Measurements from ENCODE around the gene TCF4.

TCF4 gene

DNA sequence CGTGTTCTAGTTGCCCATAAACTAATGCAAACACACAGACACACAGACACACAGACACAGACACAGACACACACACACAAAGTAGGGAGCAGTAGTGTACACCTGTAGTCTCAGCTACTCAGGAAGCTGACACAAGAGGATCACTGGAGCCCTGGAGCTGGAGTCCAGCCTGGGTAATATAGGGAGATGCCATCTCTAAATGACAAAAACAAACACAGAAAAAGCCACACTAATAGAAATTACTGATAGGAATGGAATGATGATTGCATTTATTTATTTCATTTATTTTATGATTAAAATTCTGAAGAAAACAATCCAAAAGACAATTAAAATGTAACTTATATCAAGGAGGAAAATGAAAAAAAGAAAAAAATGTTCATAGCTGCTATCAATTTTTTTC, 30.8 kb downstream of the TCF4 start:
- H3K27me3 ChIP-seq (ENCODE audit: insufficient read depth, poor library complexity, severe bottlenecking), result no peaks in the 10 kb centered on the region
- H3K4me3 ChIP-seq (replicated peaks; ENCODE audit: insufficient read depth, low read length), result no peak overlapping the region
- no peak for TF ChIP-seq POLR2AphosphoS5 (IDR thresholded peaks at IDR 0.05; ENCODE audit: low read depth)
- TF ChIP-seq, protein P1, sequence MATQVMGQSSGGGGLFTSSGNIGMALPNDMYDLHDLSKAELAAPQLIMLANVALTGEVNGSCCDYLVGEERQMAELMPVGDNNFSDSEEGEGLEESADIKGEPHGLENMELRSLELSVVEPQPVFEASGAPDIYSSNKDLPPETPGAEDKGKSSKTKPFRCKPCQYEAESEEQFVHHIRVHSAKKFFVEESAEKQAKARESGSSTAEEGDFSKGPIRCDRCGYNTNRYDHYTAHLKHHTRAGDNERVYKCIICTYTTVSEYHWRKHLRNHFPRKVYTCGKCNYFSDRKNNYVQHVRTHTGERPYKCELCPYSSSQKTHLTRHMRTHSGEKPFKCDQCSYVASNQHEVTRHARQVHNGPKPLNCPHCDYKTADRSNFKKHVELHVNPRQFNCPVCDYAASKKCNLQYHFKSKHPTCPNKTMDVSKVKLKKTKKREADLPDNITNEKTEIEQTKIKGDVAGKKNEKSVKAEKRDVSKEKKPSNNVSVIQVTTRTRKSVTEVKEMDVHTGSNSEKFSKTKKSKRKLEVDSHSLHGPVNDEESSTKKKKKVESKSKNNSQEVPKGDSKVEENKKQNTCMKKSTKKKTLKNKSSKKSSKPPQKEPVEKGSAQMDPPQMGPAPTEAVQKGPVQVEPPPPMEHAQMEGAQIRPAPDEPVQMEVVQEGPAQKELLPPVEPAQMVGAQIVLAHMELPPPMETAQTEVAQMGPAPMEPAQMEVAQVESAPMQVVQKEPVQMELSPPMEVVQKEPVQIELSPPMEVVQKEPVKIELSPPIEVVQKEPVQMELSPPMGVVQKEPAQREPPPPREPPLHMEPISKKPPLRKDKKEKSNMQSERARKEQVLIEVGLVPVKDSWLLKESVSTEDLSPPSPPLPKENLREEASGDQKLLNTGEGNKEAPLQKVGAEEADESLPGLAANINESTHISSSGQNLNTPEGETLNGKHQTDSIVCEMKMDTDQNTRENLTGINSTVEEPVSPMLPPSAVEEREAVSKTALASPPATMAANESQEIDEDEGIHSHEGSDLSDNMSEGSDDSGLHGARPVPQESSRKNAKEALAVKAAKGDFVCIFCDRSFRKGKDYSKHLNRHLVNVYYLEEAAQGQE (IDR thresholded peaks at IDR 0.05; ENCODE audit: insufficient replicate concordance, low read depth), result no peak
- TF ChIP-seq GABPA (IDR thresholded peaks at IDR 0.05; ENCODE audit: low read depth), result no peak
- no peak for TF ChIP-seq SPI1 (IDR thresholded peaks at IDR 0.05; ENCODE audit: borderline replicate concordance, low read depth)
- TF ChIP-seq, protein P2, sequence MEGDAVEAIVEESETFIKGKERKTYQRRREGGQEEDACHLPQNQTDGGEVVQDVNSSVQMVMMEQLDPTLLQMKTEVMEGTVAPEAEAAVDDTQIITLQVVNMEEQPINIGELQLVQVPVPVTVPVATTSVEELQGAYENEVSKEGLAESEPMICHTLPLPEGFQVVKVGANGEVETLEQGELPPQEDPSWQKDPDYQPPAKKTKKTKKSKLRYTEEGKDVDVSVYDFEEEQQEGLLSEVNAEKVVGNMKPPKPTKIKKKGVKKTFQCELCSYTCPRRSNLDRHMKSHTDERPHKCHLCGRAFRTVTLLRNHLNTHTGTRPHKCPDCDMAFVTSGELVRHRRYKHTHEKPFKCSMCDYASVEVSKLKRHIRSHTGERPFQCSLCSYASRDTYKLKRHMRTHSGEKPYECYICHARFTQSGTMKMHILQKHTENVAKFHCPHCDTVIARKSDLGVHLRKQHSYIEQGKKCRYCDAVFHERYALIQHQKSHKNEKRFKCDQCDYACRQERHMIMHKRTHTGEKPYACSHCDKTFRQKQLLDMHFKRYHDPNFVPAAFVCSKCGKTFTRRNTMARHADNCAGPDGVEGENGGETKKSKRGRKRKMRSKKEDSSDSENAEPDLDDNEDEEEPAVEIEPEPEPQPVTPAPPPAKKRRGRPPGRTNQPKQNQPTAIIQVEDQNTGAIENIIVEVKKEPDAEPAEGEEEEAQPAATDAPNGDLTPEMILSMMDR (IDR thresholded peaks at IDR 0.05; ENCODE audit: insufficient read depth, low read length), result no peak
- no peak overlapping the region for H3K27ac ChIP-seq (replicated peaks)
- DNase-seq (ENCODE audit: low read depth in 1 of 2, low spot score in 1 of 2), result no peak

DNA sequence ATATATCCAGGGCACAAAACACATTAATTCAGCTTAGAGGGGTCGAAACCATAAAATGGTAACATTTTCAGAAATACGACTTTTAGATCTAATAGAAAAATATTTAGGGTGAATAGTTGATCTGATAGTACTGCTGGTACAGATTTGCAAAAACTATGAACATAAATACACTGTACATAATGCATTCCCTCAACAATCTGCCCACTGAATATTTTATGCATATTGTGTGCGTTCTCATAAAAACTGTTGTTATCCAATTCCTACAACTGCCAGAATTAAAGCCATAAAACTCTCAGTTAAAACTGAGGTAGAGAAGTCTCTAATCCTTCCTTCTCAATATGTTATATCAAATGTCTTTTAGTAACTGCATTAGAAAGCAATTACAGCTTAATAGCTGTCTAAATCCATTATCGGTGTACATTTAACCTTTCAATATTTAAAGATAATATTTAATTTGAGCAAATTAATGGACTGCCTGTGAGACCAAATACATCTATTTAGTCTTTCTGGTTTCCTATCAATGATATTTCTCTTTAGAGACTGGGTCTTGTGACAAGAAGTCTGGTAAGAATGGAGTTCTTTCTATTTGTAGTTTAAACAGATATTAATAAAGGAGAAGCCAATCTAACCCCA, 32.5 kb downstream of the TCF4 start:
- Histone ChIP-seq H3K4me3 (replicated peaks; ENCODE audit: insufficient read depth, low read length) (no peak overlapping the region), H3K27ac (replicated peaks) (no peak overlapping the region), H3K27me3 (ENCODE audit: insufficient read depth, poor library complexity, severe bottlenecking) (no peaks in the 10 kb centered on the region)
- TF ChIP-seq POLR2AphosphoS5 (IDR thresholded peaks at IDR 0.05; ENCODE audit: low read depth) (no peak), GABPA (IDR thresholded peaks at IDR 0.05; ENCODE audit: low read depth) (no peak), SPI1 (IDR thresholded peaks at IDR 0.05; ENCODE audit: borderline replicate concordance, low read depth) (no peak)
- TF ChIP-seq, protein P2 (IDR thresholded peaks at IDR 0.05; ENCODE audit: insufficient read depth, low read length), result no peak
- TF ChIP-seq, protein P1 (IDR thresholded peaks at IDR 0.05; ENCODE audit: insufficient replicate concordance, low read depth), result no peak
- DNase-seq (ENCODE audit: low read depth in 1 of 2, low spot score in 1 of 2), result no peak

DNA sequence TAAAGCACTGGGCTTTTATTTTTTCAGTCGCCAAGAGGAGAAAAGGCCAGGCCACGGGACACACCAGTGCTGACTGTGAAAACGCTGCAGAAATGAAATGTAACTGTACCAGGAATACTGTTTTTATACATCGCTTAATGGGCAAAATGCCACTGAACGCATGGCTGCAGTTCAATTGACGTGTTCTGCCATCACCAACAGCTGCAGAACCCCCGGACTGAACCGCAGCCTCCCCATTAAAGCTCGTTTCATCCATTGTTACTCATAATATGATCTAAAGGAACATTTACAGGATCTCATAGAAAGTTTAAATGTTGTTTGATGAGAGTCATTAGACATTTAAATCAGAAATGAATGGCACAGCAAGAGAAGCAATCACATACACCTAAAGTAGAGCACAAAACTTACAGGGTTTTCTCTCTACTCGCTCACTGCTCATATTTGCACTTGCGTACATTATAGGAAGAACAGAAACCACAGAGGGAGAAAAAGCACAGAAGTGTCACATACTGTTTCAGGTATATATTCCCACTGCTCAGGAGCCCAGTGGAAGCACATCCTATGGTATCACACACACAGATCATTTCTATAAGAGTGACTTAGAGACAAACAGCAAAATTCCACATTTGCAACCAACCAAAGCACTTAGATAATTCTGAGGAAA, 35.3 kb downstream of the TCF4 start:
- Histone ChIP-seq H3K4me3 (replicated peaks; ENCODE audit: insufficient read depth, low read length) (no peak overlapping the region), H3K27me3 (ENCODE audit: insufficient read depth, poor library complexity, severe bottlenecking) (no peaks in the 10 kb centered on the region), H3K27ac (replicated peaks) (no peak overlapping the region)
- no peak for TF ChIP-seq SPI1 (IDR thresholded peaks at IDR 0.05; ENCODE audit: borderline replicate concordance, low read depth)
- TF ChIP-seq GABPA (IDR thresholded peaks at IDR 0.05; ENCODE audit: low read depth), result no peak
- TF ChIP-seq, protein P2 (IDR thresholded peaks at IDR 0.05; ENCODE audit: insufficient read depth, low read length), result no peak
- no peak for TF ChIP-seq POLR2AphosphoS5 (IDR thresholded peaks at IDR 0.05; ENCODE audit: low read depth)
- TF ChIP-seq, protein P1 (IDR thresholded peaks at IDR 0.05; ENCODE audit: insufficient replicate concordance, low read depth), result no peak
- no peak for DNase-seq (ENCODE audit: low read depth in 1 of 2, low spot score in 1 of 2)

Data from HL-60 (cell line).